IMR-90 (cell line): Measurements from ENCODE around the gene GSE1. TPM values are rescaled to one million over a fixed set of nuclear protein-coding genes. Genes with fewer than 3 reads are reported as not detected.

ENCODE experiments used
- ATAC-seq: fragments of 200-7000 bp; cut with Tn5 transposase; 2 replicates; pipeline ENCODE4 v1.9.1; 2020; ENCODE audit warnings: low read depth, mild to moderate bottlenecking, moderate library complexity
- BruUV-seq: library from RNA; stranded (reverse); fragments of 400-500 nt; replicated peaks from 2 replicates; lab custom pipeline; 2021; lab: Mats Ljungman, UMichigan
- CTCF ChIA-PET: fragments of 300-600 bp; formaldehyde crosslinking; extraction: SDS; loops from one replicate; lab custom pipeline; 2021; ENCODE audit warnings: antibody characterized with exemption; lab: Yijun Ruan, JAX
- POLR2A ChIA-PET: fragments of 300-600 bp; sonication (Branson Sonifier 250); formaldehyde crosslinking; loops from one replicate; lab custom pipeline; 2022; ENCODE audit warnings: antibody characterized with exemption; ENCODE audit not compliant: unreplicated experiment; lab: Charles Lee
- DNase-seq: peaks from one replicate; pipeline ENCODE4 v3.0.0; 2013
- H2AFZ ChIP-seq: replicated peaks from 2 replicates; pipeline ENCODE3; 2013; ENCODE audit warnings: low read length, mild to moderate bottlenecking; ENCODE audit not compliant: poor library complexity
- H2AK5ac ChIP-seq: 2 replicates; pipeline ENCODE4 v1.6.1; 2013; ENCODE audit warnings: low read depth, low read length, inconsistent platforms
- H2AK9ac ChIP-seq: replicated peaks from 2 replicates; pipeline ENCODE3; 2013; ENCODE audit warnings: mild to moderate bottlenecking, low read depth, low read length, moderate library complexity; ENCODE audit not compliant: poor library complexity
- H2BK120ac ChIP-seq: 2 replicates; pipeline ENCODE4 v1.6.1; 2013; ENCODE audit warnings: low read depth, low read length, inconsistent platforms
- H2BK15ac ChIP-seq: 3 replicates; pipeline ENCODE4 v1.6.1; 2013; ENCODE audit warnings: low read depth, low read length, inconsistent platforms
- H2BK20ac ChIP-seq: 2 replicates; pipeline ENCODE4 v1.6.1; 2013; ENCODE audit warnings: low read depth, mild to moderate bottlenecking, inconsistent platforms, low read length, moderate library complexity
- H2BK5ac ChIP-seq: 2 replicates; pipeline ENCODE4 v1.6.1; 2013; ENCODE audit warnings: mild to moderate bottlenecking, low read depth, low read length, inconsistent platforms; ENCODE audit not compliant: poor library complexity, severe bottlenecking
- H3K14ac ChIP-seq: replicated peaks from 2 replicates; pipeline ENCODE4 v1.6.1; 2013; ENCODE audit warnings: low read depth, low read length, inconsistent platforms
- H3K18ac ChIP-seq: 2 replicates; pipeline ENCODE4 v1.6.1; 2013; ENCODE audit warnings: low read depth, low read length, control low read depth
- H3K23ac ChIP-seq: 2 replicates; pipeline ENCODE4 v1.6.1; 2013; ENCODE audit warnings: low read depth, low read length, inconsistent platforms
- H3K27ac ChIP-seq: 2 replicates; pipeline ENCODE4 v1.5.1; 2013; ENCODE audit warnings: mild to moderate bottlenecking, control low read depth, low read length; ENCODE audit not compliant: insufficient read depth
- H3K27me3 ChIP-seq: 2 replicates; pipeline ENCODE4 v1.6.1; 2013; ENCODE audit warnings: low read length; ENCODE audit not compliant: control insufficient read depth, insufficient read depth
- H3K36me3 ChIP-seq: 2 replicates; pipeline ENCODE4 v1.6.1; 2013; ENCODE audit warnings: low read length, mixed read lengths; ENCODE audit not compliant: control insufficient read depth, insufficient read depth
- H3K4ac ChIP-seq: 2 replicates; pipeline ENCODE4 v1.6.1; 2013; ENCODE audit warnings: low read depth, low read length, inconsistent platforms
- H3K4me1 ChIP-seq: 2 replicates; pipeline ENCODE4 v1.6.1; 2013; ENCODE audit warnings: low read length, mixed read lengths; ENCODE audit not compliant: control insufficient read depth, insufficient read depth
- H3K4me2 ChIP-seq: 2 replicates; pipeline ENCODE4 v1.6.1; 2013; ENCODE audit warnings: low read depth, mild to moderate bottlenecking, control low read depth, low read length, moderate library complexity
- H3K4me3 ChIP-seq: 2 replicates; pipeline ENCODE4 v1.5.1; 2013; ENCODE audit warnings: low read depth, mild to moderate bottlenecking, control low read depth, low read length, moderate library complexity; ENCODE audit not compliant: insufficient read depth
- H3K56ac ChIP-seq: 2 replicates; pipeline ENCODE4 v1.6.1; 2013; ENCODE audit warnings: low read length, inconsistent platforms; ENCODE audit not compliant: insufficient read depth; ENCODE audit errors: extremely low read depth
- H3K79me1 ChIP-seq, 2 experiments: 2 replicates each; pipeline ENCODE4 v1.6.1; 2013; ENCODE audit warnings: low read length in 2 of 2, inconsistent platforms in 1 of 2, low read depth in 1 of 2
- H3K9ac ChIP-seq: 2 replicates; pipeline ENCODE4 v1.6.1; 2013; ENCODE audit warnings: low read depth, low read length, control low read depth
- H3K9me1 ChIP-seq: 2 replicates; pipeline ENCODE4 v1.6.1; 2013; ENCODE audit warnings: low read length, inconsistent platforms; ENCODE audit not compliant: insufficient read depth
- H3K9me3 ChIP-seq: 2 replicates; pipeline ENCODE4 v1.6.1; 2013; ENCODE audit warnings: low read length; ENCODE audit not compliant: control insufficient read depth, insufficient read depth
- H4K20me1 ChIP-seq: 2 replicates; pipeline ENCODE4 v1.6.1; 2013; ENCODE audit warnings: low read length, inconsistent platforms; ENCODE audit not compliant: insufficient read depth
- H4K5ac ChIP-seq: 2 replicates; pipeline ENCODE4 v1.6.1; 2013; ENCODE audit warnings: mild to moderate bottlenecking, low read depth, low read length, control low read depth
- H4K8ac ChIP-seq, 2 experiments: 2 replicates each; pipeline ENCODE4 v1.6.1; 2013; ENCODE audit warnings: low read depth in 2 of 2, low read length in 2 of 2, control low read depth in 1 of 2, inconsistent platforms in 1 of 2
- H4K91ac ChIP-seq: 2 replicates; pipeline ENCODE4 v1.6.1; 2013; ENCODE audit warnings: low read depth, low read length, inconsistent platforms; ENCODE audit not compliant: insufficient read depth
- BHLHE40 ChIP-seq: fragments of 150-350 bp; IDR thresholded peaks from 2 replicates; pipeline ENCODE4 v1.6.1; 2016; ENCODE audit warnings: mild to moderate bottlenecking, low read depth, low read length
- CEBPB ChIP-seq: IDR thresholded peaks from 2 replicates; pipeline ENCODE4 v1.6.1; 2012; ENCODE audit warnings: low read depth, low read length, improper control_type of control experiment
- MAZ ChIP-seq: IDR thresholded peaks from 2 replicates; pipeline ENCODE4 v1.6.1; 2012; ENCODE audit warnings: low read depth, mild to moderate bottlenecking, low read length, improper control_type of control experiment, moderate library complexity, borderline replicate concordance
- MXI1 ChIP-seq: IDR thresholded peaks from 2 replicates; pipeline ENCODE4 v1.6.1; 2012; ENCODE audit warnings: low read depth, mild to moderate bottlenecking, low read length, moderate library complexity, borderline replicate concordance
- NFE2L2 ChIP-seq: fragments of 150-350 bp; IDR thresholded peaks from 2 replicates; pipeline ENCODE4 v1.6.1; 2016; ENCODE audit warnings: low read depth, mild to moderate bottlenecking, low read length
- RCOR1 ChIP-seq: IDR thresholded peaks from 2 replicates; pipeline ENCODE4 v1.6.1; 2012; ENCODE audit warnings: mild to moderate bottlenecking, low read length, improper control_type of control experiment; ENCODE audit not compliant: insufficient replicate concordance
- WGBS, 2 experiments: methylation state at CpG; one replicate each; pipeline versions ENCODE4 v1.1.5 to v1.1.7; 2013; ENCODE audit warnings: missing lambda C conversion rate in 2 of 2; ENCODE audit not compliant: insufficient read length in 1 of 2; ENCODE audit errors: extremely low coverage in 2 of 2; 5-methylcytosine and 5-hydroxymethylcytosine counted together
- dilution Hi-C: fragments of 300-500 bp; cut with HindIII; formaldehyde crosslinking; loops from one replicate; pipeline ENCODE4 v1.14.3; 2018; ENCODE audit warnings: low sequenced_read_pairs; ENCODE audit not compliant: unreplicated experiment
- in situ Hi-C: fragments of 300-500 bp; cut with MboI; formaldehyde crosslinking; loops from 3 replicates; pipeline ENCODE4 v1.14.3; 2019; ENCODE audit warnings: low sequenced_read_pairs, inconsistent platforms, mixed read lengths
- intact Hi-C: fragments of 100-400 bp; cut with micrococcal nuclease; formaldehyde crosslinking; loops from 2 replicates; pipeline ENCODE4 v1.10.0; 2022
- polyA plus RNA-seq, 3 experiments: library from polyadenylated mRNA; depleted of rRNA; stranded (reverse); fragments of >200 nt; gene quantifications; 2 replicates each; pipeline ENCODE4 v1.2.3, GENCODE V29; 2012; ENCODE audit warnings: low replicate concordance in 1 of 3
- total RNA-seq: library from RNA; depleted of rRNA; stranded (reverse); fragments of >200 nt; gene quantifications from 2 replicates; pipeline ENCODE4 v1.2.3, GENCODE V29; 2012
- TF ChIP-seq, protein P1 (sequence below): fragments of 150-350 bp; IDR thresholded peaks from 2 replicates; pipeline ENCODE4 v1.6.1; 2017; ENCODE audit warnings: mild to moderate bottlenecking, antibody characterized with exemption, low read length, low read depth
- TF ChIP-seq, protein P2 (sequence below): fragments of 150-350 bp; IDR thresholded peaks from 2 replicates; pipeline ENCODE4 v1.6.1; 2016; ENCODE audit warnings: low read depth, mild to moderate bottlenecking, low read length, moderate library complexity, borderline replicate concordance
- TF ChIP-seq, protein P3 (sequence below): conservative IDR thresholded peaks from 2 replicates; pipeline ENCODE4 v1.5.1; 2012; ENCODE audit warnings: mild to moderate bottlenecking, low read depth, low read length, improper control_type of control experiment

GSE1 gene
- total and polyA plus RNA-seq, 2 of the 4 experiments (the other 2 are of a cell fraction) = 14.9 to 25.5 TPM

DNA sequence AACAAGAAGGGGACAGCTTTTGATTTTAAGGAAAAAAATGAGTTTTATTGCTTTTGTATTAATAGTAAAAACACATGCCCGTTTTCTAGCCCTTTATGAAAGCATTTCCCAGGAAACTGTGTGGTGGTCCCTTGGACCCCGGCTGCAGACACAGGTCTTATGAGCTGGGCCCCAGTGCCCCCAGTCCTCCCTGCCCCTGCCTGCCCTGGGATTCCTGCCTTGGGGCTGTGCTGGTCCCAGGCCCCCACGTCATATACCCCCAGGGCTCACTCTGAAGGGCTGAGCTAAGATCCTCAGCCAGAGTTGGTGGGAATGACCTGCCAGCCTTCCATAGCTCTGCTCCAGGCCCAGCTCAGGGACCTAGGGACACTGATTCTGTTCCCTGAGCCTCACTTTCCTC lies 44.9 kb downstream of the GSE1 start:
- Histone ChIP-seq H2BK120ac (no peak overlapping the region), H2AK5ac (no peak overlapping the region), H3K27ac (no peak overlapping the region), H3K4me1 (peaks cover 7% of the 10 kb centered on the region), H2BK15ac (no peak overlapping the region), H3K23ac (no peak overlapping the region), H3K56ac (no peak overlapping the region), H3K18ac (no peak overlapping the region), H3K4me3 (no peak overlapping the region), H4K91ac (no peak overlapping the region), H2AK9ac (no peak overlapping the region), H3K36me3 (peaks cover 72% of the 10 kb centered on the region), H2BK20ac (no peak overlapping the region), H3K9me1 (0 out of 2 replicates have a peak, but pooled peaks cover 6% of the 10 kb centered on the region), H3K79me1 (peaks cover 11 to 34% of the 10 kb centered on the region in 2 experiments), H3K4ac (no peak overlapping the region), H3K9ac (no peak overlapping the region), H4K20me1 (peaks cover 33% of the 10 kb centered on the region), H2AFZ (no peak overlapping the region), H2BK5ac (no peak overlapping the region), H3K14ac (no peak overlapping the region), H4K5ac (no peak overlapping the region), H3K4me2 (no peak overlapping the region), H4K8ac (no peak overlapping the region), H3K27me3 (no peaks in the 10 kb centered on the region), H3K9me3 (no peaks in the 10 kb centered on the region)
- CTCF ChIA-PET = no interaction called here
- WGBS, 2 experiments = no CpG with 5 or more reads among the region's 3 CpGs
- dilution Hi-C loops (no loop called here), in situ Hi-C loops (loop anchor here (5.0 kb wide), 1 partner anchor 59 kb away; no protein-coding TSS in a partner anchor), intact Hi-C loops (loop anchor here (5.0 kb wide), 1 partner anchor 59 kb away; no protein-coding TSS in a partner anchor)
- BruUV-seq = no TSS peak
- POLR2A ChIA-PET = no interaction called here
- TF ChIP-seq NFE2L2 (no peak), CEBPB (no peak), RCOR1 (no peak), MAZ (no peak), BHLHE40 (no peak), MXI1 (no peak)
- TF ChIP-seq, protein P1, sequence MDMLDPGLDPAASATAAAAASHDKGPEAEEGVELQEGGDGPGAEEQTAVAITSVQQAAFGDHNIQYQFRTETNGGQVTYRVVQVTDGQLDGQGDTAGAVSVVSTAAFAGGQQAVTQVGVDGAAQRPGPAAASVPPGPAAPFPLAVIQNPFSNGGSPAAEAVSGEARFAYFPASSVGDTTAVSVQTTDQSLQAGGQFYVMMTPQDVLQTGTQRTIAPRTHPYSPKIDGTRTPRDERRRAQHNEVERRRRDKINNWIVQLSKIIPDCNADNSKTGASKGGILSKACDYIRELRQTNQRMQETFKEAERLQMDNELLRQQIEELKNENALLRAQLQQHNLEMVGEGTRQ = no peak
- TF ChIP-seq, protein P2, sequence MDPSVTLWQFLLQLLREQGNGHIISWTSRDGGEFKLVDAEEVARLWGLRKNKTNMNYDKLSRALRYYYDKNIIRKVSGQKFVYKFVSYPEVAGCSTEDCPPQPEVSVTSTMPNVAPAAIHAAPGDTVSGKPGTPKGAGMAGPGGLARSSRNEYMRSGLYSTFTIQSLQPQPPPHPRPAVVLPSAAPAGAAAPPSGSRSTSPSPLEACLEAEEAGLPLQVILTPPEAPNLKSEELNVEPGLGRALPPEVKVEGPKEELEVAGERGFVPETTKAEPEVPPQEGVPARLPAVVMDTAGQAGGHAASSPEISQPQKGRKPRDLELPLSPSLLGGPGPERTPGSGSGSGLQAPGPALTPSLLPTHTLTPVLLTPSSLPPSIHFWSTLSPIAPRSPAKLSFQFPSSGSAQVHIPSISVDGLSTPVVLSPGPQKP = no peak
- TF ChIP-seq, protein P3, sequence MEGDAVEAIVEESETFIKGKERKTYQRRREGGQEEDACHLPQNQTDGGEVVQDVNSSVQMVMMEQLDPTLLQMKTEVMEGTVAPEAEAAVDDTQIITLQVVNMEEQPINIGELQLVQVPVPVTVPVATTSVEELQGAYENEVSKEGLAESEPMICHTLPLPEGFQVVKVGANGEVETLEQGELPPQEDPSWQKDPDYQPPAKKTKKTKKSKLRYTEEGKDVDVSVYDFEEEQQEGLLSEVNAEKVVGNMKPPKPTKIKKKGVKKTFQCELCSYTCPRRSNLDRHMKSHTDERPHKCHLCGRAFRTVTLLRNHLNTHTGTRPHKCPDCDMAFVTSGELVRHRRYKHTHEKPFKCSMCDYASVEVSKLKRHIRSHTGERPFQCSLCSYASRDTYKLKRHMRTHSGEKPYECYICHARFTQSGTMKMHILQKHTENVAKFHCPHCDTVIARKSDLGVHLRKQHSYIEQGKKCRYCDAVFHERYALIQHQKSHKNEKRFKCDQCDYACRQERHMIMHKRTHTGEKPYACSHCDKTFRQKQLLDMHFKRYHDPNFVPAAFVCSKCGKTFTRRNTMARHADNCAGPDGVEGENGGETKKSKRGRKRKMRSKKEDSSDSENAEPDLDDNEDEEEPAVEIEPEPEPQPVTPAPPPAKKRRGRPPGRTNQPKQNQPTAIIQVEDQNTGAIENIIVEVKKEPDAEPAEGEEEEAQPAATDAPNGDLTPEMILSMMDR = no peak
- no peak for ATAC-seq
- no peak for DNase-seq
